HUES6 (cell line): Measurements from ENCODE around the gene ARMC7.
A peak's percentile ranks its signal among the peaks of the same experiment; 100 is the strongest.
"Not testable (repeated sequence)": the region's sequence is repeated elsewhere in the genome, so short reads cannot be mapped to it uniquely, and the experiment has no call there.

Experiments
- H3K27ac ChIP-seq: 2 replicates; pipeline ENCODE4 v1.7.0; 2013; ENCODE audit warnings: low read depth, mild to moderate bottlenecking, low read length, inconsistent platforms
- H3K27me3 ChIP-seq: 2 replicates; pipeline ENCODE4 v1.6.1; 2013; ENCODE audit warnings: low read length; ENCODE audit not compliant: control insufficient read depth, insufficient read depth
- H3K36me3 ChIP-seq: 2 replicates; pipeline ENCODE4 v1.6.1; 2013; ENCODE audit warnings: low read length; ENCODE audit not compliant: control insufficient read depth, insufficient read depth
- H3K4me1 ChIP-seq: 2 replicates; pipeline ENCODE4 v1.6.1; 2013; ENCODE audit warnings: low read length; ENCODE audit not compliant: control insufficient read depth, insufficient read depth
- H3K4me3 ChIP-seq: 2 replicates; pipeline ENCODE4 v1.5.1; 2013; ENCODE audit warnings: low read depth, low read length
- H3K9ac ChIP-seq: one replicate; pipeline ENCODE4 v1.6.1; 2013; ENCODE audit warnings: mild to moderate bottlenecking, low read length
- H3K9me3 ChIP-seq: 2 replicates; pipeline ENCODE4 v1.6.1; 2013; ENCODE audit warnings: low read depth, low read length; ENCODE audit not compliant: control insufficient read depth, insufficient read depth

The ARMC7 gene

DNA sequence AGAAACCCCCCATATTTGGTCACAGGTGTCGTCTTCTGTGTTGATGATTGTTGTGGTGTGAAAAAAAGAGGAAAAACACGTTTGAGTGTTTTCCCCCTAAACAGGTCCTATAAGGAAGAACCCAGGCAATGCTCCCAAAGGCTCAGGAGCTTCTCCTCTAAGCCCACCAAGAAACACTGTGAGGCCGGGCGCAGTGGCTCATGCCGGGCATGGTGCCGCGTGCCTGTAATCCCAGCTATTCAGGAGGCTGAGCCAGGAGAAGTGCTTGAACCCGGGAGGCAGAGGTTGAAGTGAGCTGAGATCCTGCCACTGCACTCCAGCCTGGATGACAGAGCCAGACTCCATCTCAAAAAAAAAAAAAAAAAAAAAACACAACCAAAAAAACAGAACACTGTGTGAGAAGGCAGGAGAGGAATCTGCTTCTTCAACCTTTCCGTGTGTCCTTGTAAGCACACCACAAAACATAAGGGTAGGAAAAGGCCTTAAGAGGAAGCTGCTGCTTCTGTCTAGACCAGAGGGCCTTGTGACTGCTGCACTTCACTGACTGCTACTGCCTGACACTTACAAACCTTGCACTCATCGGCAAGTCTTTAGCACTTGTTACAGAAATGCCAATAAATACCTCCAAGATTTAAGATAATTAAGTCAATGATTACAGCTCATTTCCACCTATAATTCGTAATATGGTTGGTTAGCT, 35.2 kb downstream of the ARMC7 start:
- Histone ChIP-seq H3K27me3 (no peaks in the 10 kb centered on the region), H3K36me3 (peaks cover 94% of the 10 kb centered on the region), H3K9me3 (no peaks in the 10 kb centered on the region), H3K27ac (no peak overlapping the region), H3K9ac (no peak overlapping the region), H3K4me3 (no peak overlapping the region), H3K4me1 (no peaks in the 10 kb centered on the region)

DNA sequence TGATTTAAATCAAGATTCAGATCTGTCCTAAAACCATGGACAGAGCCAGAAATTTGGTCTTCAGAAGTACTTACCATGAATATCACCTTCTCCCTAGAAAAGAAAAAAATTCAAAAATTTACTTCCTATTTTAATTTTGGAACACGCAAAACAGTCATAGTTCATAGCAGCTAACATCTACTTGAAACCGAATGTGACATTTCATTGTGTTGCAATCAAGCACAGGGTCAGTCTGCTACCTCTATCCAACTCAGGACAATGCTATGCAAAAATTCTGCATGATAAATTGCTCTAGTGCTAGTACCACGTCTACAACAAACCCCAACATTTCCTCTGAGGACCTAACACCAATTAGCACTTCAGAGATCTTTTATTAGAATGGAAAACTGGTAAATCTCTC, 36.8 kb downstream of the ARMC7 start:
- no peaks in the 10 kb centered on the region for H3K9me3 ChIP-seq
- H3K27ac ChIP-seq = no peak overlapping the region
- H3K27me3 ChIP-seq = no peaks in the 10 kb centered on the region
- H3K9ac ChIP-seq = no peak overlapping the region
- peaks cover 79% of the 10 kb centered on the region for H3K36me3 ChIP-seq
- H3K4me1 ChIP-seq = no peaks in the 10 kb centered on the region
- no peak overlapping the region for H3K4me3 ChIP-seq

DNA sequence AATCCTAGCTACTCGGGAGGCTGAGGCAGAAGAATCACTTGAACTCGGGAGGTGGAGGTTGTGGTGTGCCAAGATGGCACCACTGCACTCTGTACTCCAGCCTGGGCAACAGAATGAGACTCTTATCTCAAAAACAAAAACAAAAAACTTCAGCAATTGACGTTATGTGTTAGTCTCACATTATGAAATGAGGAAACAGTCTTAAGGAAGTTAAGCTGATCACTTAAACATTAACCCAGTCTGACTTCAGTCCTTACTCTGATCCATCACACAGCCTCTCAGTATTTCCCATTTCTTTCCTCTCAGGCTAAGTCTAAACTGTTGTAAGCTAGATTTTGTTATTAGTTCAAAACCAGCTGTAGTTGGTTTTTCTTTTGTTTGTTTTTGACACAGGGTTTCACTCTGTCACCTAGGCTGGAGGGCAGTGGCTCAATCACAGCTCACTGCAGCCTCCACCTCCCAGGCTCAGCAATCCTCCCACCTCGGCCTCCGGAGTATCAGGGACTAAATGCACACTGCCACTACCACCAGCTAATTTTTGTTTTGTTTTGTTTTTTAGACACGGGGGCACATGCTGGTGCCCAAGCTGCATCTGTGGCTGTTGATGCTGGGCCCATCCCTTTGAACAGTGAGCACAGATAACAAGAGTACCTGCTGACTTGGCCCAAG, 38.2 kb downstream of the ARMC7 start:
- H3K36me3 ChIP-seq = peaks cover 66% of the 10 kb centered on the region

GRCh38 chr17:75151930-75152329, 42.2 kb downstream of the ARMC7 start:
- H3K9ac ChIP-seq = peak overlapping the region; percentile 90
- H3K4me1 ChIP-seq = peaks cover 18% of the 10 kb centered on the region
- no peaks in the 10 kb centered on the region for H3K9me3 ChIP-seq
- no peak overlapping the region for H3K27ac ChIP-seq
- H3K4me3 ChIP-seq = peak overlapping the region; percentile 79
- peaks cover 27% of the 10 kb centered on the region for H3K36me3 ChIP-seq
- H3K27me3 ChIP-seq = no peaks in the 10 kb centered on the region

More for the DNA sequence above, 38.2 kb downstream of the ARMC7 start:
- no peak overlapping the region for H3K9ac ChIP-seq
- H3K4me1 ChIP-seq = peaks cover 7% of the 10 kb centered on the region
- H3K27ac ChIP-seq = no peak overlapping the region
- H3K27me3 ChIP-seq = no peaks in the 10 kb centered on the region
- no peak overlapping the region for H3K4me3 ChIP-seq
- H3K9me3 ChIP-seq = no peaks in the 10 kb centered on the region

GRCh38 chr17:75152523-75152921, 42.8 kb downstream of the ARMC7 start:
- Histone ChIP-seq H3K4me1 (peaks cover 18% of the 10 kb centered on the region), H3K27me3 (no peaks in the 10 kb centered on the region), H3K9me3 (no peaks in the 10 kb centered on the region), H3K36me3 (peaks cover 21% of the 10 kb centered on the region), H3K4me3 (peak overlapping the region; percentile 79), H3K9ac (peak overlapping the region; percentile 90), H3K27ac (no peak overlapping the region)

DNA sequence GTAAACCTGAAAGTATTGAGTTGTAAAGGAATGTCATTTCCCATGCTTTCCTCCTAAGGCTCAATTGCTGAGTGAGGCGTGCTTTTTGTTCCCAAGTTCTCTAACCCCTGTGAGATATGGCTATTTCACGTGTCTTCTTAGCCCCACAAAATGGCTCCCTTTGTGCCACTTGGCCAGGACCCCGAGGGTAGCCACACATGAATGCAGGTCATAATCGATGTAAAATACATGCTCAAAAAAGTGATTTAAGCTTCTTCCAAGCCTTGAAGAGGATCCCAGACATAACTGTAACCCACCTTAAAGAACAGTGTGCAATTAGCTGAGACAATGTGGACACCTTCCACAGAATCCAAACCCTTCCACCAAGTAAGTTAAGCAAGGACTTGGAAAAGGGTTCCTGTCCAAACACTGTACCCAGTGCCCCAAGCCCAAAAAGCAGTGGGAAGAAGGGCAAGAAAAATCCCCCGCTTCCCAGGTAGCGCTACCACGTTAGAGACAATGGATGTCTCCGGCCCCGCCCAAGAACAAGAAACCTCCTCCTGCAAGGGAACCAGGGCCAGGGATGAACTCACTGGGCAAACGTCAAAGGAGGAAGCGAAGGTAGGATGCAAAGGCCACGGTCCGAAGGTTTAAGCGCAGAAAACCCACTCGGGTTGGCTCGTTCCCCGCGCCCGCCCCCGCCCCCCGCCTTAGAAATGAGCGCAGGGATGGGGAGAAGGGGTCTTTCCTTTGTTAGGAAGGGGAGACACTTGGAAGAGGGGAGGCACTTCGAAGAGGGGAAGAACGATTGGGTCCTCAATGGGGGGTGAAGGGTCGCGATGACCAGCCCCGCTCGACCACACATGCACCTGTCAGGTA, 43.4 kb downstream of the ARMC7 start:
- H3K9me3 ChIP-seq = no peaks in the 10 kb centered on the region
- peak overlapping the region; percentile 79 for H3K4me3 ChIP-seq
- H3K4me1 ChIP-seq = peaks cover 18% of the 10 kb centered on the region
- H3K27me3 ChIP-seq = no peaks in the 10 kb centered on the region
- H3K27ac ChIP-seq = peak overlapping the region; percentile 74; the same call in 1 of the 2 replicates
- peak overlapping the region; percentile 90 for H3K9ac ChIP-seq
- peaks cover 15% of the 10 kb centered on the region for H3K36me3 ChIP-seq

DNA sequence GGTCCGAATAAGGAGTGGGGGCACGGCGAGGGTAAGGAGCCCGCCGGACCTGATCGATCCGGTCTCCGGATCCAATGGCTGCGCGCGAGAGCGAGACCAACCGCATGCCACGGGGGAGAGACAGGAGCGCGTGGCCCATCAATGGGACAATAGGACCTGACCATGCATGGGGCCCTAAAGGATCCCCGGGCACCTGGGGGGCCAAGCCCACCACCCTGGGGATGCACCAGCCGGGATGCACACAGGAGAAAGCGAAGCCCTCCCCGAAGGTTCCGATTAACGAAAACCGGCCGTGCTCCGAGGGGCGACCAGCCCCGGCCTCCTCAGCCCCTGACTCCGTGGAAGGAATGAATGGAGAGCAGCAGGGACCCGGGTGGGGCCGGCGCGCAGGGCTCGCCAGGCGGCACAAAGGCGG, 44.0 kb downstream of the ARMC7 start:
- no peaks in the 10 kb centered on the region for H3K9me3 ChIP-seq
- no peaks in the 10 kb centered on the region for H3K27me3 ChIP-seq
- peak overlapping the region; percentile 79 for H3K4me3 ChIP-seq
- peaks cover 8% of the 10 kb centered on the region for H3K36me3 ChIP-seq
- peak overlapping the region; percentile 90 for H3K9ac ChIP-seq
- peak overlapping the region; percentile 74; the same call in 1 of the 2 replicates for H3K27ac ChIP-seq
- H3K4me1 ChIP-seq = peaks cover 18% of the 10 kb centered on the region

DNA sequence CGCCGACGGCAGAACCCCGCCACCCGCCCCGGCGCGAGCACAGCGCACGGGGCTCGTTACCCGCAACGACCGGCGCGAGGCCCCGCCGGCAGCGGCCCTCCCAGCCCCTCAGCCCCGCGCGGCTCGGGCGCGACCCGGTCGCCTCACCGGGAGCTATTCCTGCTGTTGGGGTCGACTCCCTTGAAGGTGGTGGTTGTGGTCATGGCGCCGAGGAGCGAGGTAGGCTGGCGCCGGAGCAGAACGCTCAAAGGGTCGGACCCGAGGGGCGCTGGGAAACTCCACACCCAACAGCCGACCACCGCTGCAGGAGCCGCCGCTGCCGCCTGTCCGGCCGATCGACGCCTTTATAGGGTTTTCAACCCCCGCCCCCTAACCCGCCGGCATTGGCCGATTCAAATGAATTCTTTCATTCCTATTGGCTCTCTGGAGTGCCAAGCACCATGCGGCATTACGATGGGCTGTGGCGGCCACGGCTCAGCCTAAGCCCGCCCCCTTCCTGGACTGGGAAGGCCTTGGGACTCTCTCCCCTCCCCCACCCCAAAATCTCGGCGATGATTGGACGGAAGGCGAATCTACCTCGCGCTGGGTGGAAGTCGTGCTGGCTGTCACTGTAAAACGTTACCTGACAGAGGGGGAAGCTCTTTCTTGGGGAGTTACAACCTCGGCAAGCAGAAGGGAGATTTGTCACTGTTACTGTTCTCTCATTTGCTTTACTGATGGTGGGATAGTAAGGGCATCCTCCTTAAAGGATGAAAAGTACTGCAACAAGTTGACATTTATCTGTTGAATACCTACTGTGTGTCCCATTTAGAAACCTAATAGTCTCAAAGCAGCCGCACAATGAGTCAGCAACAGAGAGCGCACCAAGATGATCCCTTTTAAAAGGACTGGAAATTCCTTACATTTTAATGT, 44.7 kb downstream of the ARMC7 start, which contains the start of gene JPT1:
JPT1 (minus strand) TSS at position 318 of the 912 bp plus-strand sequence; CDS start at position 203, 115 bp downstream.
- Histone ChIP-seq H3K9me3 (no peaks in the 10 kb centered on the region), H3K9ac (peak within 1 kb of the TSS; percentile 90), H3K4me1 (peaks cover 18% of the 10 kb centered on the region), H3K27me3 (no peaks in the 10 kb centered on the region), H3K27ac (peak within 1 kb of the TSS; percentile 74), H3K4me3 (peak within 1 kb of the TSS; percentile 79), H3K36me3 (peaks cover 5% of the 10 kb centered on the region)

DNA sequence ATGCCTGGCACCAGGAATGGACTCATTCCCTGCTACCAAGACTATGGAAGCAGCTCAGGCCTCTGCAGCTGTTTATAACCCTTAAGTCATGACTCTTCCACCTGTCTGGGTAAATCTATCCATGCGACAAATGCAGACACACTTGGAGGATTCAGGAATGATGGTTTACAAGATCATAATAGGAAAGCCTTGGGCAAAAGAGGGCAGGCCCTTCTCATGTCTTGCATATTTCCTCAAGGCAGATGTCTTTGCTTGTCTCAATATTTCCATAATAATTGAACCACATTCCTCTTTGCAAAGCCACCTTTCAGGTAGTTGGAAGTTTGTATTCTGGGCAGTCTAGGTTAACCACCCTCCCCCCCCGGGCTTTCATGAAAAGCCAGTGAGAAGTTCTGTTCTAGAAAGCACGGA, 45.4 kb downstream of the ARMC7 start:
- peak overlapping the region; percentile 81 for H3K9ac ChIP-seq
- peak overlapping the region; percentile 50 for H3K4me3 ChIP-seq
- no peaks in the 10 kb centered on the region; the same call in 1 of the 2 replicates for H3K36me3 ChIP-seq
- H3K9me3 ChIP-seq = no peaks in the 10 kb centered on the region
- peaks cover 18% of the 10 kb centered on the region for H3K4me1 ChIP-seq
- no peaks in the 10 kb centered on the region for H3K27me3 ChIP-seq
- peak overlapping the region; percentile 74 for H3K27ac ChIP-seq

- not testable (repeated sequence) for H3K27ac ChIP-seq, H3K27me3 ChIP-seq, H3K36me3 ChIP-seq, H3K9me3 ChIP-seq, H3K9ac ChIP-seq, H3K4me3 ChIP-seq
- peaks cover 11% of the 10 kb centered on the region for H3K4me1 ChIP-seq
These were observed 48.7 kb downstream of the ARMC7 start for GRCh38 chr17:75158480-75158879.
